RWPE2 (cell line): ENCODE measurements around the gene MFNG.

Source experiments
- ATAC-seq: fragments of 200-7000 bp; cut with Tn5 transposase; 3 replicates; pipeline ENCODE4 v1.9.1; 2021; ENCODE audit warnings: low read depth
- DNase-seq: peaks from one replicate; pipeline ENCODE4 v3.0.0-alpha.2; 2020; ENCODE audit warnings: low spot score
- H3K27ac ChIP-seq: fragments of 450-650 bp; 2 replicates; pipeline ENCODE4 v1.5.1; 2017; ENCODE audit warnings: mild to moderate bottlenecking; ENCODE audit not compliant: poor library complexity, severe bottlenecking
- H3K27me3 ChIP-seq: fragments of 250-450 bp; sonication (Bioruptor Pico); 2 replicates; pipeline ENCODE4 v1.5.1; 2021; ENCODE audit warnings: mild to moderate bottlenecking, moderate library complexity; ENCODE audit not compliant: insufficient read depth, poor library complexity, severe bottlenecking
- H3K36me3 ChIP-seq: fragments of 250-450 bp; sonication (Bioruptor Pico); 2 replicates; pipeline ENCODE4 v1.5.1; 2020; ENCODE audit warnings: low read depth, mild to moderate bottlenecking, moderate library complexity
- H3K4me1 ChIP-seq: fragments of 250-450 bp; sonication (Bioruptor Pico); 2 replicates; pipeline ENCODE4 v1.5.1; 2021; ENCODE audit warnings: mild to moderate bottlenecking, moderate library complexity; ENCODE audit not compliant: insufficient read depth, poor library complexity, severe bottlenecking
- H3K4me3 ChIP-seq: fragments of 250-450 bp; sonication (Bioruptor Pico); 2 replicates; pipeline ENCODE4 v1.5.1; 2021; ENCODE audit warnings: mild to moderate bottlenecking, moderate library complexity; ENCODE audit not compliant: severe bottlenecking
- H3K9me3 ChIP-seq: fragments of 250-450 bp; sonication (Bioruptor Pico); 2 replicates; pipeline ENCODE4 v1.5.1; 2021; ENCODE audit warnings: mild to moderate bottlenecking, moderate library complexity; ENCODE audit not compliant: severe bottlenecking
- CTCF ChIP-seq: fragments of 450-650 bp; IDR thresholded peaks from one replicate; pipeline ENCODE4 v1.5.1; 2017; ENCODE audit warnings: mild to moderate bottlenecking, moderate library complexity; ENCODE audit not compliant: poor library complexity, severe bottlenecking

Gene MFNG

GRCh38 chr22:37423283-37423682 lies 62.9 kb downstream of the MFNG start:
- Histone ChIP-seq H3K36me3 (no peaks in the 10 kb centered on the region), H3K9me3 (no peaks in the 10 kb centered on the region), H3K27ac (no peak overlapping the region), H3K4me3 (no peak overlapping the region), H3K4me1 (no peaks in the 10 kb centered on the region), H3K27me3 (no peaks in the 10 kb centered on the region)
- no peak for ATAC-seq
- no peak for DNase-seq
- TF ChIP-seq CTCF, result no peak

GRCh38 chr22:37421468-37421877 lies 64.7 kb downstream of the MFNG start:
- Histone ChIP-seq H3K4me1 (no peaks in the 10 kb centered on the region), H3K4me3 (no peak overlapping the region), H3K36me3 (no peaks in the 10 kb centered on the region), H3K27me3 (no peaks in the 10 kb centered on the region), H3K27ac (no peak overlapping the region), H3K9me3 (no peaks in the 10 kb centered on the region)
- ATAC-seq (no peak), DNase-seq (no peak)
- no peak for TF ChIP-seq CTCF

- H3K4me3 ChIP-seq, result peak overlapping the region; percentile 26
- no peaks in the 10 kb centered on the region for H3K36me3 ChIP-seq
- no peak overlapping the region for H3K27ac ChIP-seq
- no peaks in the 10 kb centered on the region for H3K4me1 ChIP-seq
- no peaks in the 10 kb centered on the region for H3K27me3 ChIP-seq
- no peaks in the 10 kb centered on the region for H3K9me3 ChIP-seq
- peak; percentile 14; the same call in 2 of the 3 replicates for ATAC-seq
- no peak for DNase-seq
- no peak for TF ChIP-seq CTCF
Measured at GRCh38 chr22:37420686-37421467, 65.3 kb downstream of the MFNG start.

- Histone ChIP-seq H3K4me3 (peak overlapping the region; percentile 26), H3K9me3 (no peaks in the 10 kb centered on the region), H3K27me3 (no peaks in the 10 kb centered on the region), H3K36me3 (no peaks in the 10 kb centered on the region), H3K27ac (no peak overlapping the region), H3K4me1 (no peaks in the 10 kb centered on the region)
- peak; percentile 13 for TF ChIP-seq CTCF
- DNase-seq, result no peak
- peak; percentile 73 for ATAC-seq
Measured at GRCh38 chr22:37419969-37420685, 66.1 kb downstream of the MFNG start.
